Activated CD4-positive, alpha-beta T cell treated with anti-CD3 and anti-CD28 coated beads, Interleukin-2, amount 50 U/mL, for 1 hour (primary cell): ENCODE measurements around the gene SMAGP.
"Not testable (repeated sequence)": the region's sequence is repeated elsewhere in the genome, so short reads cannot be mapped to it uniquely, and the experiment has no call there.

Source experiments
- DNase-seq: peaks from one replicate; pipeline ENCODE4 v3.0.0-alpha.2; 2020

SMAGP gene

GRCh38 chr12:51263341-51263740 lies 6.9 kb downstream of the SMAGP start:
- no peak for DNase-seq

GRCh38 chr12:51262758-51263177 lies 7.4 kb downstream of the SMAGP start:
- DNase-seq, result peak; percentile 16

- DNase-seq, result not testable (repeated sequence)
Observed at GRCh38 chr12:51259600-51259999, 10.6 kb downstream of the SMAGP start.

- DNase-seq, result no peak
Observed at GRCh38 chr12:51254536-51254935, 15.7 kb downstream of the SMAGP start.

- DNase-seq, result no peak
Observed at GRCh38 chr12:51253276-51253675, 16.9 kb downstream of the SMAGP start.

- DNase-seq, result no peak
Observed at GRCh38 chr12:51247523-51248206, 22.6 kb downstream of the SMAGP start.

- DNase-seq, result no peak
Observed at GRCh38 chr12:51246254-51246853, 23.9 kb downstream of the SMAGP start.

- no peak for DNase-seq
Observed at GRCh38 chr12:51245476-51246253, 24.6 kb downstream of the SMAGP start.

GRCh38 chr12:51244269-51244668 lies 25.9 kb downstream of the SMAGP start:
- no peak for DNase-seq

GRCh38 chr12:51242876-51243275 lies 27.3 kb downstream of the SMAGP start:
- no peak for DNase-seq

- no peak for DNase-seq
Observed at GRCh38 chr12:51242120-51242519, 28.1 kb downstream of the SMAGP start.

GRCh38 chr12:51240971-51241370 lies 29.2 kb downstream of the SMAGP start:
- DNase-seq, result no peak

GRCh38 chr12:51238510-51239334 lies 31.5 kb downstream of the SMAGP start, which contains the start of gene DAZAP2:
DAZAP2 (plus strand) TSS chr12:51238826; CDS start chr12:51238908, 82 bp downstream.
- peak; percentile 94 for DNase-seq

GRCh38 chr12:51238037-51238509 lies 32.1 kb downstream of the SMAGP start:
- DNase-seq, result peak; percentile 20

GRCh38 chr12:51234530-51234929 lies 35.7 kb downstream of the SMAGP start:
- DNase-seq, result no peak

GRCh38 chr12:51232642-51233041 lies 37.6 kb downstream of the SMAGP start:
- DNase-seq, result no peak

GRCh38 chr12:51229116-51229809 lies 41.0 kb downstream of the SMAGP start:
- no peak for DNase-seq

- DNase-seq, result no peak
Observed at GRCh38 chr12:51227962-51228361, 42.3 kb downstream of the SMAGP start.

GRCh38 chr12:51227112-51227511 lies 43.1 kb downstream of the SMAGP start:
- not testable (repeated sequence) for DNase-seq

- no peak for DNase-seq
Observed at GRCh38 chr12:51225771-51226170, 44.4 kb downstream of the SMAGP start.

GRCh38 chr12:51225234-51225633 lies 45.0 kb downstream of the SMAGP start:
- DNase-seq, result no peak

GRCh38 chr12:51224625-51225024 lies 45.6 kb downstream of the SMAGP start:
- no peak for DNase-seq
